Peyer's patch (tissue), 4 donors: ENCODE data around the gene INTS13.

Experiments used
- CTCF ChIP-seq, 6 experiments: fragments of 450-650 bp in 4 of 6; fragments of 200-600 bp in 2 of 6; sonication (generic) in 1 of 6; IDR thresholded peaks; one replicate each; pipeline ENCODE4 v1.5.1; 2017 to 2019; ENCODE audit warnings: antibody characterized with exemption in 6 of 6, mild to moderate bottlenecking in 3 of 6, moderate library complexity in 1 of 6
- POLR2A ChIP-seq, 2 donors: fragments of 450-650 bp; IDR thresholded peaks; one replicate each; pipeline ENCODE4 v1.5.1; 2017; ENCODE audit warnings: antibody characterized with exemption in 2 of 2, mild to moderate bottlenecking in 2 of 2, moderate library complexity in 2 of 2

- TF ChIP-seq CTCF (IDR thresholded peaks at IDR 0.05) = no peak
- no peak for TF ChIP-seq POLR2A (IDR thresholded peaks at IDR 0.05)
These were observed 980 bp downstream of the INTS13 start for GRCh38 chr12:26936559-26937442.
